Osteoblast (primary cell): ENCODE results near the gene MGAT4B. TPM values are rescaled to one million over a fixed set of nuclear protein-coding genes. Genes with fewer than 3 reads are reported as not detected.
A peak's percentile ranks its signal among the peaks of the same experiment; 100 is the strongest.

Experiments
- DNase-seq: peaks from one replicate; pipeline ENCODE4 v3.0.0; 2011; ENCODE audit warnings: low spot score, mixed read lengths; ENCODE audit not compliant: insufficient read length; ENCODE audit errors: missing footprints
- H2AFZ ChIP-seq: 2 replicates; pipeline ENCODE4 v1.6.0; 2011; ENCODE audit warnings: mild to moderate bottlenecking, low read length
- H3K27ac ChIP-seq: 2 replicates; pipeline ENCODE4 v1.5.1; 2011; ENCODE audit warnings: mild to moderate bottlenecking, low read depth, low read length, moderate library complexity
- H3K27me3 ChIP-seq: 2 replicates; pipeline ENCODE4 v1.6.0; 2012; ENCODE audit warnings: mild to moderate bottlenecking, control low read depth, inconsistent platforms, low read length, moderate library complexity; ENCODE audit not compliant: insufficient read depth
- H3K36me3 ChIP-seq: 2 replicates; pipeline ENCODE4 v1.5.1; 2011; ENCODE audit warnings: mild to moderate bottlenecking, low read length, control low read depth, moderate library complexity; ENCODE audit not compliant: insufficient read depth
- H3K4me1 ChIP-seq: 2 replicates; pipeline ENCODE4 v1.5.1; 2011; ENCODE audit warnings: mild to moderate bottlenecking, low read length, control low read depth, moderate library complexity; ENCODE audit not compliant: insufficient read depth
- H3K4me2 ChIP-seq: 2 replicates; pipeline ENCODE4 v1.6.0; 2011; ENCODE audit warnings: mild to moderate bottlenecking, low read length; ENCODE audit not compliant: insufficient read depth
- H3K4me3 ChIP-seq: fragments of 200-600 bp; sonication (generic); 3 replicates; pipeline ENCODE4 v1.5.1; 2012; ENCODE audit warnings: mild to moderate bottlenecking, low read length, inconsistent platforms; ENCODE audit not compliant: insufficient read depth
- H3K79me2 ChIP-seq: 2 replicates; pipeline ENCODE4 v1.6.0; 2012; ENCODE audit warnings: mild to moderate bottlenecking, low read length, control low read depth, inconsistent platforms; ENCODE audit not compliant: insufficient read depth
- H3K9me3 ChIP-seq: 2 replicates; pipeline ENCODE4 v1.5.1; 2011; ENCODE audit warnings: low read depth, low read length, control low read depth
- H4K20me1 ChIP-seq: 2 replicates; pipeline ENCODE4 v1.6.0; 2012; ENCODE audit warnings: mild to moderate bottlenecking, low read length, control low read depth; ENCODE audit not compliant: insufficient read depth
- CTCF ChIP-seq: IDR thresholded peaks from 2 replicates; pipeline ENCODE4 v1.5.1; 2011; ENCODE audit warnings: mild to moderate bottlenecking, low read depth, low read length, moderate library complexity; ENCODE audit errors: extremely low read depth
- total RNA-seq: library from RNA; depleted of rRNA; stranded (reverse); fragments of >200 nt; gene quantifications from 2 replicates; pipeline ENCODE4 v1.2.3, GENCODE V29; 2012

Gene MGAT4B
- total RNA-seq, 1 donor: 95.9 TPM

DNA sequence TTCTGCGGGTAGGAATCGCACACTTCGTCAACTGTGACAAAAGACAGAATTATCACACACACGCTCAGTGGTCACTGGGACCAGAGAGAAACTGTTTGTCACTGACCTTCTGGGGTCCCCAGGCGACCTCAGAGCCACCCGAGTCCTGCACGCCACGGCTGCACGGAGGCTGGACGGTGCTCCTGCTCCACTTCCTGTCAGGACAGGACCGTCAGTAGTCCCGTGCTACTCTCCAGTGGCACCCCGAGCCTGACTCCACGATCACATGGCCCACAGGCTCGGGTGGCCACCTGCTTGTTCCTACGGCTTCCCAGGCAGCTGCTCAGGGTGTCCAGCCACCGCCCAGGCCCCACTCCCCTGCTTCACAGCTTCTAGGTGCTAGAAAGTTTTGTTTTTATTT is 34.1 kb upstream of the MGAT4B start:
- Histone ChIP-seq H3K4me1 (no peaks in the 10 kb centered on the region), H3K4me3 (no peak overlapping the region), H3K9me3 (no peaks in the 10 kb centered on the region), H2AFZ (no peak overlapping the region), H3K36me3 (peaks cover 27% of the 10 kb centered on the region), H3K79me2 (no peaks in the 10 kb centered on the region), H3K4me2 (no peak overlapping the region), H3K27ac (no peak overlapping the region), H4K20me1 (peaks cover 9% of the 10 kb centered on the region), H3K27me3 (no peaks in the 10 kb centered on the region)
- DNase-seq: peak; percentile 9
- TF ChIP-seq CTCF: no peak

- H3K36me3 ChIP-seq: peaks cover 28% of the 10 kb centered on the region
- H3K27ac ChIP-seq: no peak overlapping the region
- H3K27me3 ChIP-seq: no peaks in the 10 kb centered on the region
- H4K20me1 ChIP-seq: peaks cover 9% of the 10 kb centered on the region
- H3K9me3 ChIP-seq: no peaks in the 10 kb centered on the region
- peak; percentile 26 for DNase-seq
- H3K79me2 ChIP-seq: no peaks in the 10 kb centered on the region
- no peak overlapping the region for H3K4me2 ChIP-seq
- no peak overlapping the region for H3K4me3 ChIP-seq
- no peaks in the 10 kb centered on the region for H3K4me1 ChIP-seq
- no peak overlapping the region for H2AFZ ChIP-seq
- TF ChIP-seq CTCF: no peak
These were observed 33.7 kb upstream of the MGAT4B start for GRCh38 chr5:179840321-179840720.

DNA sequence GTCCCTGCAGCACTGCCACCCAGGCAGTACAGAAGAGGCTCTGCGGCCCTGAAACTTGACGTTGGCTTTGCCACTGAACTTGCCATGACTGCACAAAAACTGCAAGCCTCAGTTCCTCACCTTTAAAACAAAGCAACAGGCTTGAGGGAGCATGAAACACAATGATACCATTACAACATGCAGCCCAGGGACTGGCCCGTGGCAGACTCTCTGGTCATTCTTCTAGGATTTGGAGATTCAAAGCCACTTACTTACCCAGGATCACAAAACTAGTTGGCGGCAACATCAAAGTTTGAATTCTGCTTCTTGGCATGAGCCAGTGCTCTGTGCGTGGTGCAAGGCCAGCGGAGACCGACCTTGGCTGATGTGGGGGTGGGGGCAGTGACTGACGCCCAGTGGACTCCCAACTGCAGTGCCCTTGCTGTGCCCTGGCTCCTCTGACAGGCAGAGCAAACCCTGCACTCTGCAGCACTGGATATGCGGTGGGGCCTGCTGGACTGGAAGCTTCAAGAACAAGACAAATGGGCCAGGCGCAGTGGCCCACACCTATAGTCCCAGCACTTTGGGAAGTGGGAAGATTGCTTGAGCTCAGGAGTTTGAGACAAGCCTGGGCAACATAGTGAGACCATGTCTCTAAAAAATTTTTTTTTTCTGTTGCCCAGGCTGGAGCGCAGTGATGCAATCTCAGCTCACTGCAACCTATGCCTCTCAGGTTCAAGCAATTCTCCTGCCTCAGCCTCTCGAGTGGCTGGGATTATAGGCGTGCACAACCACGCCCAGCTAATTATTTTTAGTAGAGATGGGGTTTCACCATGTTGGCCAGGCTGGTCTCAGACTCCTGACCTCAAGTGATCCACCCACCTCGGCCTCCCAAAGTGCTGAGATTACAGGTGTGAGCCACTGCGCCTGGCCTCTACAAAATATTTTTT is 32.9 kb upstream of the MGAT4B start:
- H3K36me3 ChIP-seq: peaks cover 28% of the 10 kb centered on the region
- no peak overlapping the region for H2AFZ ChIP-seq
- no peak overlapping the region for H3K27ac ChIP-seq
- H3K9me3 ChIP-seq: no peaks in the 10 kb centered on the region
- no peak overlapping the region for H3K4me3 ChIP-seq
- peaks cover 9% of the 10 kb centered on the region for H4K20me1 ChIP-seq
- no peaks in the 10 kb centered on the region for H3K4me1 ChIP-seq
- no peak for TF ChIP-seq CTCF
- no peak overlapping the region for H3K4me2 ChIP-seq
- no peaks in the 10 kb centered on the region for H3K27me3 ChIP-seq
- DNase-seq: peak; percentile 29
- H3K79me2 ChIP-seq: no peaks in the 10 kb centered on the region
